H54 (cell line): ENCODE measurements around the gene MAGOH.
A peak's percentile ranks its signal among the peaks of the same experiment; 100 is the strongest.

ENCODE experiments used
- DNase-seq: peaks from one replicate; pipeline ENCODE4 v3.0.0; 2011; ENCODE audit warnings: low spot score, mixed read lengths; ENCODE audit not compliant: insufficient read length
- FAIRE-seq: peaks from 3 replicates; lab custom pipeline; 2011; peaks lifted over from hg19 to GRCh38; lab: Jason Lieb, UNC
- POLR2A ChIP-seq: IDR thresholded peaks from 2 replicates; pipeline ENCODE4 v1.6.1; 2011; ENCODE audit warnings: low read depth, mild to moderate bottlenecking, low read length

The MAGOH gene

DNA sequence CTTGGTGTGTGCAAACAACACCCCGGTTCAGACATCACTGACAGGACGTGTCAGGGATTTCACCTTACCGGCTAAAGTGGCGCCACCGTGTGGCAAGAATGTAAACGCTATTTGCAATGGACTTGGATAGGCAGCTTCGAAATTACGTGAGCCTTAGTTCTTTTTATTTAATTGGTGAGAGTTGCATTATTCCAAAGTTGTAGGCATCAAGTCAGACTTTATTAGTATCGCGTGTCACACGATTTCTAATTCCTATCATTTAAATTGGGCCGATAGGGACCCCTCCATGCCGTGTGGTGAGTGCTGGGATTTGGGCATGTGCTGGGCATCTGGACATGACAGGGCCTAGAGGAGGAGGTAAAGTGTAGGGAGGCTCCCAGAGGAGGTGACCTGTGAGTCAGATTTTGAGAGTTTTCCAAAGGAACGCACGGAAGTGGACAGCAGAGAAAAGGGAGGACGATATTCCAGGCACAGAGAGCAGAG lies 56.2 kb downstream of the MAGOH start:
- TF ChIP-seq POLR2A, result no peak
- DNase-seq, result peak; percentile 58
- FAIRE-seq, result no peak

DNA sequence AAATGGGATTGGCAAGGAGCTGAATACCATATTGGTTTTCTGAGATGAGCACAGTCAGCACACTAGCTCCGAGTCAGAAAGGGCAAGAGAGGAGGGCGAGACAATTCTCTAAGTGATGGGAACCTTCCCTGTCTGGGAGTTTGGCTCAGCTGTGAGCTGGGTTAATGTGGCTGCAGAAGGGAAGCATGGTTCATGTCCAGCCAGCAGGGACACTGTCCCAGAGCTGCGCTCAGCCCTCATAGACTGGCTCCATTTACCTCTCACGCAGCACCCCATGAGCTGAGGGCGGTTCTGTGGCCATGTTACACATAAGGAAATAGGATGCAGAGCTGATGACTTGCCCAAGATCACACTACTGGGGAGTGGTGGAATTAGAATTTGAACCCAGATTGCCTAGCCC lies 57.4 kb downstream of the MAGOH start:
- FAIRE-seq, result no peak
- DNase-seq, result no peak
- TF ChIP-seq POLR2A, result no peak

DNA sequence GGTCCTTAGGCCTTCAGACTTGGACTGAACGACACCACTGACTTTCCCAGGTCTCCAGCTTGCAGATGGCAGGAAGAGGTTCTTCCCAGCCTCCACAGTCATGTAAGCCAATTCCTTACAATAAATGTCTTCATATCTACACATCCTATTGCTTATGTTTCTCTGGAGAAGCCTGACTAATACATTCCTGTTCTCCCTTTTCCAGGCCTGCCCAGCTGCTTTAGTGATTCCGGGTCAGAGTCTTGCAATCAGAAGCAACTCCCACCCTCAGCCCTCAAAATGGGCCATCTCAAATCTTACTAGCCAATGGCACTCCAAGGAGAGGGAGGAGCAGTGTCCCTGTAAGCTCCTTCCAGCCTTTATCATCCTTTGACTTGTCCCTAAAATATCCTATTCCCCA lies 58.1 kb downstream of the MAGOH start:
- FAIRE-seq, result no peak
- no peak for TF ChIP-seq POLR2A
- no peak for DNase-seq
